GM12892 (cell line): ENCODE measurements around the gene ATP6V1G3.

Source experiments
- POLR2A ChIP-seq: IDR thresholded peaks from 2 replicates; pipeline ENCODE4 v1.6.1; 2011; ENCODE audit warnings: low read depth, low read length, control low read depth
- POLR2AphosphoS5 ChIP-seq: IDR thresholded peaks from 2 replicates; pipeline ENCODE4 v1.6.1; 2011; ENCODE audit warnings: low read depth, low read length, control low read depth
- TAF1 ChIP-seq: IDR thresholded peaks from 2 replicates; pipeline ENCODE4 v1.6.1; 2011; ENCODE audit warnings: low read depth, mild to moderate bottlenecking, control low read depth, low read length, borderline replicate concordance

- TF ChIP-seq POLR2AphosphoS5 (no peak), TAF1 (no peak), POLR2A (no peak)
Observed at GRCh38 chr1:198575292-198575691, 34.8 kb upstream of the ATP6V1G3 start.
